Heart left ventricle (tissue), 13 donors: Measurements from ENCODE around the gene VENTX.

ENCODE experiments used
- CTCF ChIP-seq, 12 donors: fragments of 200-600 bp; sonication (generic) in 4 of 12; IDR thresholded peaks; one replicate each; pipeline versions ENCODE4 v1.5.0 to v1.8.0; 2018 to 2022; ENCODE audit warnings: antibody characterized with exemption in 12 of 12, mild to moderate bottlenecking in 5 of 12
- POLR2A ChIP-seq, 2 donors: fragments of 450-650 bp; IDR thresholded peaks; one replicate each; pipeline ENCODE4 v1.6.1; 2017; ENCODE audit warnings: antibody characterized with exemption in 2 of 2, mild to moderate bottlenecking in 2 of 2, moderate library complexity in 2 of 2
- donor health status: ischemic (EF 13 %, LVEDD 7.1; RV severe dilation, severe dysfunction).
- donor health status: DM: no; HTN: yes; CAD: no.
- donor health status: DM: no; HTN: no; CAD: no.
- donor health status: ischemic (EF 25% LVEDD 6.9; RV normal size, moderate dysfunction).
- donor health status: ischemic (EF 25% LVEDD 5.7; RV mildly dilated, moderate dysfunction).
- donor health status: ischemic (EF 35%, LVEDD 5.7; RV mildly dilated, moderate dysfunction).
- donor health status: nonischemic (EF 11% LVEDD 7.7; RV severe dilation, severe dysfunction).
- donor health status: DM: yes; HTN: yes; CAD: no.
- donor health status: PGD.
- donor health status: ischemic (EF 29% LVEDD 5.4; RV normal size, mild dysfunction).
- donor health status: nonischemic (EF 23%, LVEDD 6.1; RV moderate dilation, normal function).

DNA sequence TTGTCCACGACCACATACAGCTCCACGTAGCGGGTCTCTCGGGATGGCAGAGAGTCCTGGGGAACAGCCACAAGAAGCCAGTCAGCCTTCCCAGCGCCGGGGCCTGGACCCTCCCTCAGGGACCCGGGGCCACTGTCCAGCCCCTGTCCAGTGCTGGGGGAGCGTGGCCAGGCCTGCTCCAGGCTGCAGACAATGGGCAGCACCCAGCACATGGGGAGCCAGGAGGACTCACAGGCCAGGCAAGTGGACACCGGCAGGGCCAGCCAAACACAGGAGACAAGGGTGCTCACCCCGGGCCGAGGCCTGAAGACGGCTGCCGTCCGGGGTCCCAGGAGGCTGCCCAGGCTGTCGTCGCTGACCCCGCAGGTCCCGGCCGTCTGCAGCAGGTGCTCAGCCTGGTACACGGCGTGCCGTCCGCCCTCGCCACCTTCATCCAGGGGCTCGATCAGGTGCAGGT is 35.3 kb downstream of the VENTX start:
- no peak for TF ChIP-seq CTCF (IDR thresholded peaks at IDR 0.05)
- TF ChIP-seq POLR2A (IDR thresholded peaks at IDR 0.05) = no peak
